Measurements from ENCODE around the gene NPIPB4.
"Not testable (repeated sequence)": the region's sequence is repeated elsewhere in the genome, so short reads cannot be mapped to it uniquely, and the experiment has no call there.

Gene NPIPB4

DNA sequence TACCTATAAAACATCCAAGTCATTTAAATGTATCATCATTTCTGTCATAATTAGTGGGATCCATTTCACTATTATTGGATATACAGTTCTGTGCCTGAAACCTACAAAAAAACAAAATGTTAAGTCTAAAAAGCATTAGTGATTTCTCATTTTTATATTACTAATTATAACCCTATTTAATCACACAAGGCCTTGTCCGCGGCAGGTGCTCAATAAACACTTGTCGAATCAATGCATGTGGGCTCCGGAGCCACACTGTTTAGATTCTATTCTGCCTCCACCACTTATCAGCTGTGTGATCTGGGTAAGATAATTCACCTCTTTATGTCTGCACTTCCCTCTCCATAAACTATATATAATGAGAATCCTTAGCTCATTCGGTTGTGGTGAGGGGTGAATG is at the start of gene NPIPB4:
Gene NPIPB4, minus strand, starts transcription at position 101 of the 400 bp plus-strand sequence. CDS start 378 bp downstream, outside the sequence.
- not testable (repeated sequence) for DNase-seq (ENCODE audit: low read depth in 2 of 2)

DNA sequence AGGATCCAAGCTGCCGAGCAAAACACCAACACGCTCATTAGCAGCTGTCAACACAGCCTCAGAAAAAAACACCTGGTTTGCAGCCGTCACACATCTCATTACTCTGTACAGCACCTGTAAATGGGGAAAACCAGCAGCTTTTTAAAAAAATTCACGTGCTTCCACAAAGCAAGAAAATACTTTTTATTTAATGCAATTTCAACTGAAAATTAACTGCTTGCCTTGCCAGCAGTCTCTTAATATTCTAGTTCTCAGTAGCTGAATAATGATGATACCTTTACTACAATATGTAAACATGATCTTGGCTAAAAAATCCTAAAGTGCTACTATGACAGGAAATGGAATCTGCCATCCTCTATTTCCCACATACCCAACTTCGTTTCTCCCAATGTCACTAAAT is 41.4 kb upstream of the NPIPB4 start:
- DNase-seq (ENCODE audit: low read depth in 2 of 2): not testable (repeated sequence)

DNA sequence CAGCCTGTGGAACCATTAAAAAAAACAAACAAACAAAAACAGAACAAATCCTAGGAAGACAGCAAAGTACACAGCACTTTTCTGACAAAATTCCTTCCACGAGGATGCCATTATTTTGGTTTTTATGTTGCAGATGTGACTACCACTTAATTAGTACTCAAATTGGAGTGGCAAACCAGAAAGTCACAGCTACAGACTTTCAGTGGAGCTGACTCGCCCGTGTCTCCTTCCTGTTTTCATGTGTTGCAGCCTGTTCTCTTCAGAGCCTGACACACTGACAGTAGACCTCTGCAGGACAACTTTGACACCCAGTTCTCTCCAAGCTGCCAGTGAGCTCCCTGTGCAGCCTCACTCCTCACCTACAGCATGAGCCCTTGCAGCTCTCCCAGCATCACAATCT is 24.4 kb upstream of the NPIPB4 start:
- not testable (repeated sequence) for DNase-seq (ENCODE audit: low read depth in 2 of 2)

DNA sequence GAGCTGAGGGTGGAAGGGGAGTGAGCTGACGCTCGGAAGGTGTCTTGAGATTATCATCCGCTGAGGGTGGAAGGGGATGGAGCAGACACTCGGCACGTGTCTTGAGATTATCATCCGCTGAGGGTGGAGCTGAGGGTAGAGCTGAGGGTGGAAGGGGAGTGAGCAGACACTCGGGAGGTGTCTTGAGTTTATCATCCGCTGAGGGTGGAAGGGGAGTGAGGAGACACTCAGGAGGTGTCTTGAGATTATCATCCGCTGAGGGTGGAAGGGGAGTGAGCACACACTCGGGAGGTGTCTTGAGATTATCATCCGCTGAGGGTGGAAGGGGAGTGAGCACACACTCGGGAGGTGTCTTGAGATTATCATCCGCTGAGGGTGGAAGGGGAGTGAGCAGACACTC is 20.4 kb downstream of the NPIPB4 start:
- DNase-seq (ENCODE audit: low read depth in 2 of 2): not testable (repeated sequence)

DNA sequence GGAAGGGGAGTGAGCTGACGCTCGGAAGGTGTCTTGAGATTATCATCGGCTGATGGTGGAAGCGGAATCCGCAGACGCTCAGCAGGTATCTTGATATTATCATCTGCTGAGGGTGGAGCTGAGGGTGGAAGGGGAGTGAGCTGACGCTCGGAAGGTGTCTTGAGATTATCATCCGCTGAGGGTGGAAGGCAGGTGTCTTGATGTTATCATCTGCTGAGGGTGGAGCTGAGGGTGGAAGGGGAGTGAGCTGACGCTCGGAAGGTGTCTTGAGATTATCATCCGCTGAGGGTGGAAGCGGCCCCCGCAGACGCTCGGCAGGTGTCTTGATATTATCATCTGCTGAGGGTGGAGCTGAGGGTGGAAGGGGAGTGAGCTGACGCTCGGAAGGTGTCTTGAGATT is 21.2 kb downstream of the NPIPB4 start:
- DNase-seq (ENCODE audit: low read depth in 2 of 2): not testable (repeated sequence)

DNA sequence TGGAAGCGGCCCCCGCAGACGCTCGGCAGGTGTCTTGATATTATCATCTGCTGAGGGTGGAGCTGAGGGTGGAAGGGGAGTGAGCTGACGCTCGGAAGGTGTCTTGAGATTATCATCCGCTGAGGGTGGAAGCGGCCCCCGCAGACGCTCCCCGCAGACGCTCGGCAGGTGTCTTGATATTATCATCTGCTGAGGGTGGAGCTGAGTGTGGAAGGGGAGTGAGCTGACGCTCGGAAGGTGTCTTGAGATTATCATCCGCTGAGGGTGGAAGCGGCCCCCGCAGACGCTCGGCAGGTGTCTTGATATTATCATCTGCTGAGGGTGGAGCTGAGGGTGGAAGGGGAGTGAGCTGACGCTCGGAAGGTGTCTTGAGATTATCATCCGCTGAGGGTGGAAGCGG is 21.8 kb downstream of the NPIPB4 start:
- not testable (repeated sequence) for DNase-seq (ENCODE audit: low read depth in 2 of 2)

DNA sequence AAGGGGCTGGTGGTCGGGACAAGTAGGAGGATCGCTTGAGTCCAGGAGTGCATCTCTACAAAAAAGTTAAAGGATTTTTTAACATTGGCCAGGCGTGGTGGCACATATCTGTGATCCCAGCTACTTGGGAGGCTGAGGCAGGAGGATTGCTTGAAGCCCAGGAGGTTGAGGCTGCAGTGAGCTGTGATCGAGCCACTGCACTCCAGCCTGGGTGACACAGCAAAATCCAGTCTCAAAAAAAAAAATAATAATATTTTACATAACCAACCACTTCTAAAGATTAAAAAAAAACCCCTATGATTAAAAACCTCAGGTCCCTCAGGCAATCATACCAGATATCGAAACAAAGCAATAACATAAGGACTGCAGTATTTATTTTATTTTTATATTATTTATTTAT is 23.3 kb downstream of the NPIPB4 start:
- DNase-seq (ENCODE audit: low read depth in 2 of 2): not testable (repeated sequence)

DNA sequence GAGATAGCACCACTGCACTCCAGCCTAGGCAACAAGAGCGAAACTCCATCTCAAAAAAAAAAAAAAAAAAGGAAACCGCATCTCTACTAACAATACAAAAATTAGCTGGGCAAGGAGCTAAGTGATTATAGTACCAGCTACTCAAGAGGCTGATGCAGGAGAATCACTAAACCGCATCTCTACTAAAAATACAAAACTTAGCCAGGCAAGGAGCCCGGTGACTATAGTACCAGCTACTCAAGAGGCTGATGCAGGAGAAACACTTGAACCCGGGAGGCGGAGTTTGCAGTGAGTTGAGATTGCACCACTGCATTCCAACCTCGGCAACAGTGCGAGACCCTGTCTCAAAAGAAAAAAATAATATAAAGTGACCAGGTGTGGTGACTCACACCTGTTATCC is 27.6 kb downstream of the NPIPB4 start:
- not testable (repeated sequence) for DNase-seq (ENCODE audit: low read depth in 2 of 2)

DNA sequence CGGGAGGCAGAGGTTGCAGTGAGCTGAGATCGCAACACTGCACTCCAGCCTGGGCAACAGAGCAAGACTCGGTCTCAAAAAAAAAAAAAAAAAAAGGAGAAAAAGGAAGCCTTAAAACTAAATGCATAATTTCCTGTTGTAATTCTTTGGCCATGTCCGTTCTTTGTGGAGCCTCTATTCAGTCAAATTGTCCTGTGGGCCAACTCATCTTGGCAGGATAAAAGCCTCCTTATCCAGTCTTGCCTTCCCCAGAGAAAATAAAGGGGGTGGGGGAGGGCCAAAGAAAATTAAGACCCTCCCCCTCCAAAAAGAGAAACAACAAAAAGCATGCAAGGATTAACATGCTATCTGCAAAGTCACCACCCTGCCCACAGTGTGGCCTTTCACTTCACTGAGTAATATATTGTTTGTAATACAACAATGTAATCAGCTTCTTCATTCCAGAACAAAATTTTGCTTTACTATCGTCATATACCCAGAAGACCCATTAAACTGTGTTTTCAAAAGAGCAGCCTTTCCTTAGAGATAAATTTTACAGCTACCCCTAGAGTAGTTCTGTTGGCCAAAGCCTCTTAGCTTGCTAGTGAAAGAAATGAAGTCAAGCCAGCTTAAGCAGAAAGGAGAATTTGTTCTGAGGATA is 31.4 kb downstream of the NPIPB4 start:
- DNase-seq (ENCODE audit: low read depth in 2 of 2): not testable (repeated sequence)

DNA sequence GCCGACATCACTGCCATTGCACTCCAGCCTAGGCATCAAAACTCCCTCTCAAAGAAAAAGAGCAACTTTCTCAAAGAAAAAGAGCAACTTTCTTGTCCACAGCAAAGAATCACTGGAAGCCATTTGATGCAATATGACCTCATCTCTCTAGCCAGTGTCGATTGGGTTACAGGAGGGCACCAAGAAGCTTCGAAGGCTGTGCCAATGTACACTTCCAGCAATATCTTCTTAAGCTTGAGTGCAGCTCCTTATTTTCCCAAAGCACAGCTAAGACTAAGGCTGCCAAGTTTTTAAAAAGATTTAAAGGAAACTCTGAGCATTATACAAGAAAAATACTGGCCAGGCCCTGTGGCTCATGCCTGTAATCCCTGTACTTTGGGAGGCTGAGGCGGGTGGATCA is 32.0 kb downstream of the NPIPB4 start:
- DNase-seq (ENCODE audit: low read depth in 2 of 2): not testable (repeated sequence)

DNA sequence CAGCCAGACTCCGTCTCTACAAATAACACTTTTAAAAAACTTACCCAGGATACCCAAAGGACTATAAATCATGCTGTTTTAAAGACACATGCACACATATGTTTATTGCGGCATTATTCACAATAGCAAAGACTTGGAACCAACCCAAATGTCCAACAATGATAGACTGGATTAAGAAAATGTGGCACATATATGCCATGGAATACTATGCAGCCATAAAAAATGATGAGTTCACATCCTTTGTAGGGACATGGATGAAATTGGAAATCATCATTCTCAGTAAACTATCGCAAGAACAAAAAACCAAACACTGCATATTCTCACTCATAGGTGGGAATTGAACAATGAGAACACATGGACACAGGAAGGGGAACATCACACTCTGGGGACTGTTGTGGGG is 34.3 kb downstream of the NPIPB4 start:
- DNase-seq (ENCODE audit: low read depth in 2 of 2): not testable (repeated sequence)

DNA sequence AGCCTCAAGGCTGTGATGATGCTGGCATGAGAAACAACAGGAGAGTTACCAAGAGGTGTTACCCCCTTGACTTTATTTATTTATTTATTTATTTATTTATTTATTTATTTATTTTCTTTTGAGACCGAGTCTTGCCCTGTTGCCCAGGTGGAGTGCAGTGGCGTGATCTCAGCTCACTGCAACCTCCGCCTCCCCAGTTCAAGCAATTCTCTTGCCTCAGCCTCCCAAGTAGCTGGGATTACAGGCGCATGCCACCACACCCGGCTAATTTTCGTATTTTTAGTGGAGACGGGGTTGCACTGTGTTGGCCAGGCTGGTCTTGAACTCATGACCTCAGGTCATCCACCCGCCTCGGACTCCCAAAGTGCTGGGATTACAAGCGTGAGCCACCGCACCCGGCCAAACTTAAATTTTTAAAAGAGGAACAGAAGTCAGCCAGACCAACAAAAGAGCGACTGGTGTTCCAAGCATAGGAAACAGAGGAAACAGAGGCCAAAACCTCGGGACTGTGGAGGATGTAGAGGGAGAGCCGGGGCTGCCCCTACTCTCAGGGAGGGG is 36.6 kb downstream of the NPIPB4 start:
- DNase-seq (ENCODE audit: low read depth in 2 of 2): not testable (repeated sequence)

DNA sequence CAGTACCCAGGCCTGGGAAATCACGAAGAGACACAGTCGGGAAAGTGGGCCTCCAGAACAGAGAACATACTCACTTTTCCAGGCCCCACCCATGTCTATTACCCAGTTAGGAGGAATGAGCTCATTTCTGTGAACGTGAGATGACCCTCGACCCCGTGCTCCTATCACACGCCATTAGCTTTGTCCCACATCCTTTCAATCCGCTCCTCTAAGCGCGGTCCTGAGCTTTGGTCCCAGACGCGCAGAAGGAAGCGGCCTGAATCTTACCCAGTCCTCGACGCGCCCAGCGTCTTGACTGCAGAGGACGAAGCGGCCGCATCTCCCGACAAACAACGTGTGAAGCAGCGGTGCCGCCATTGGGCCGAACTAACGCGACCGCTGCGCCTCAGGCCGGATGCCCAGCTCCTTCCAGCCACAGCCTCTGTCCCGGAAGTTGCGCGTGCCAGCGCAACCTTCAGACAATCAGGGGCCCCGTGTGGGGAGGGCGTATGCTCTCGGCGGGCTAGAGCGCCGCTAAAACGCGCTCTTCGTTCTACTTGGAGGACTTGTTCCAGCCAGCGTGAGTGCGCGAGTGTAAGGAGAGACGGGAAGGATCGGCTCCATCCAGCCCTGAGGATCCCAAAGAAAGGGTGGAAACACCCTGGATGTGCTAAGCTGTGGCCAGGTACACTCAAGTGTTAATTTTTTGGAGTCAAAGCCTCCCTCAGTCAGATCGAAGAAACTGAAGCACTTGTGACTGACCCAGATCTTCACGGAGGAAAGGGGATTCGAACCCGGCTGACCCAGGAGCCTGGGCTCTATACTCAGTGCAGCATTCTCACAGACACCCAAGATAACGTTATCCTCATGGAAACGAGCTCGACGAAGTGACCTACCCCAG is 37.3 kb downstream of the NPIPB4 start:
- peak; percentile 19 to 59 for DNase-seq (ENCODE audit: low read depth in 2 of 2)

DNA sequence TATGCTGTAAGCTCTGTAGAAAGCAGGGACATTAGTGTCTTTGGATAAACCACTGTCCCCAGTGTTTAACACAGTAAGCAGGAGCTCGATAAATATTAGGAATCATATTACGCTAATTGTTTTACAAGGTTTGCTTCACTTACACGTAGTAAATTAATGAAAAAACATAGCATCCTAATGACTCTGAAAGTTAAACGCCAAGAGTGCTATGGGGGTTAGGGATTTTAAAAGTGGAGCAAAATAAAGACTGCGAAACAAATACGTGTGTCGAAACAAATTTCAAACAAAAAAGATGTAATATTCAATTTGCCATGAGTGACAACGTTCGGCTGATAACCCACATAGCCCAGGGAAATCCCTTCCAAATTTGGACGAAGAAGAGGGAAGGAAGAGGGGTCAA is 37.9 kb downstream of the NPIPB4 start:
- not testable (repeated sequence) for DNase-seq (ENCODE audit: low read depth in 2 of 2)

DNA sequence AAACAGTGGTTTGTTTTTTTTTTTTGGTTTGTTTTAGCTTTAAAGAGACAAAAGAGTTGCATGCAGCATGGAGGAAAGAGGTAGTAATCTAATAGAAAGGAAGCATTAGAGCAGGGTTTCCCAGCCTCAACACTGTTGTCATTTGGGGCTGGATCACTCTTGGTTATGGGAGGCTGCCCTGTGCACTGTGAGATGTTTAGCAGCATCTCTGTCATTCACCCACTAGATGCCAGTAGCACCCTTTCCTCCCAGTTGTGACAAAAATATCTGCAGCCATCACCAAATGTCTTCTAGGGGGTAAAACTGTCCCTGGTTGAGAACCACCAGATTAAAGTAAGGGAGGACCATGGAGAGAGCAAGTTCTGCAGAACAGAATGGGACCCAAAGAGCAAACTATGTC is 40.5 kb downstream of the NPIPB4 start:
- not testable (repeated sequence) for DNase-seq (ENCODE audit: low read depth in 2 of 2)

DNA sequence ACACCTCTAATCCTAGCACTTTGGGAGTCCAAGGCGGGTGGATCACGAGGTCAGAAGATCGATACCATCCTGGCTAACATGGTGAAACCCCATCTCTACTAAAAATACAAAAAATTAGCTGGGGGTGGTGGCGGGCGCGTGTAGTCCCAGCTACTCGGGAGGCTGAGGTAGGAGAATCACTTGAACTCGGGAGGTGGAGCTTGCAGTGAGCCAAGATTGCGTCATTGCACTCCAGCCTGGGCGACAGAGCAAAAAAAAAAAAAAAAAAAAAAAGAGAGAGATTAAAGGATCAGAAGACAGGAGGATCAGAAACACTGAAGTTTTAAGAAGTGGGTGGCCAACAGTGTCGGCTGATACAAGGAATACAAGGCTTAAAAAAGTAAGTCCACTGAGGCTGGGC is 41.9 kb downstream of the NPIPB4 start:
- not testable (repeated sequence) for DNase-seq (ENCODE audit: low read depth in 2 of 2)

DNA sequence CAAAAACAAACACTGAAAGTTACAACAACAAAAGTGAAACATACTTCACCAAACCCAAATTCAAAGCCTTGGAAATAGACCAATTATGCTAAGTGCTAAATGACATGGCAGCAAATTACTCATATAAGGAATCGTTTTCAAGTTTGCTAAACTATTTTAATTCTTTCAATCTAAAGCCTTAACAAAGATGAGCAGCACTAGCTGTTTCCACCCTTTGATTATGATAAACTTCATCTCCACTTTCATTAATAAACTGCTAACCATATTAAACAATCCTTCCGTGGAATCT is 55.2 kb downstream of the NPIPB4 start:
- DNase-seq (ENCODE audit: low read depth in 2 of 2): not testable (repeated sequence)

DNA sequence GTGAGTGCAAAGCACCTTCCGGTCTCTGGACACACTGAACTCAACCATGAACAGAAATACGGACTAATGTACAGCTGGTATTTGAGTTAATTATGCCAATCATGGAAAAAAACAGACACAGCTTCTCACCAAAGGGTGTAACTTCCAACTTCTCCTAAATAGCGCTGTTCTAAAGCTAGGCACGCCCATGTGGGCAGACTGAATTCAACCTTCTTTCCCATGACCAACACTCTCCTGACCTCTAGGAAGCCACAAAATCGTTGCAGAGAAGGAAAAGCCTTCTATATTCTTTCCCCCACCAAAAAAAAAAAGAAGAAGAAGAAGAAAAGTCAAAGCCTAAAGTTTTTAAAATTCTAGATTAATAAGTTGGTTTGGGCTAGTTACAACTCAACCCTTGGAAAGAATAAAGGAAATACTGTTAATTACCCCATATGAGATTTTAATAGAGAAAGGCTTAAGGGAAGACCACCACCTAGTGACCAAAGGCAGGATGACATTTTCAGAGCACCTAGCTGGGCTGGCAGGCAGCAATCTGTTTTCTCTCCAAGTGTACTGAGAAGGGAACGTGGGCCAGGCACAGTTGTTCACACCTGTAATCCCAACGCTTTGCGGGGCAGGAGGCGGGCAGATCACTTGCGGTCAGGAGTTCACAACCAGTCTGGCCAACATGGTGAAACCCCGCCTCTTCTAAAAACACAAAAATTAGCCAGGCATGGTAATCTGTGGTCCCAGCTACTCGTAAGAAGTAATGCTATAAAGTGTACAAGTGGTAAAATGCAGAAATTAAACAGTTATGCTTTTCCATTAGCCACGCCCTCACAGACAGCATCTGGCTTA is 55.8 kb downstream of the NPIPB4 start:
- DNase-seq (ENCODE audit: low read depth in 2 of 2): not testable (repeated sequence)

DNA sequence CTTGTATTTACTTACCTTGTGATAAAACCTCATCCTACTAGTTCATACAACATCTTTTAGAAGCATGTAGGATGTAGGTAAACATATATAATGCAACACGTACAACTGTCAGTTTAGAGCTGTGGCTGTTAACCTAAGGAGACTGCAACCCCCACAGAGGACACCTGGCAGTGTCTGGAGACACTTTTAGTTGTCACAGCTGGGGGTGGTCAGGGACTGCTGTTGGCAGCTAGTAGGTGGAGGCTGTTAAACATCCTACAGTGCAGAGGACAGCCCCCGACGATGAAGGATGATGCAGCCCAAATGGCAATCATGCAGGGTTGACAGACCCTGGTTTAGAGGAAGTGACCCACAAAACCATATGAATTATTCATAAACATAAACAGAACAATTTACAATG is 59.0 kb downstream of the NPIPB4 start:
- not testable (repeated sequence) for DNase-seq (ENCODE audit: low read depth in 2 of 2)

DNA sequence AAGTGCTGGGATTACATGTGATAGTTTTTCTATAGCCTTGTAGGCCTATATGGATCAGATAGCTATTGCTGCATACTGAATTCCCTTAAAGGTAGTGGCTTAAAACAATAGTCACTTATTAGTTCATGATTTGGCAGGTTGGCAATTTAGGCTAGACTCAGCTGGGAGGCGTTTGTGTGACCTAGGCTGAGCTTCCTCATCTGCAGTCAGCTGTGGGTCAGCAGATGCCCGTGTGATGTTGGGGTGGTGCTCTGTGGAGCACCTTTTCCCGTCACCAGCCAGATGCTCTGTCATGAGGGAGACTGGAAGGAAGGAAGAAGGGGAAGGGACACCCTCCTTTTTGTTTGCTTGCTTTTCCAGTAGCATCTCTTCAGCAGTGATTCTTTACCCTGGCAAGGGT is 64.2 kb downstream of the NPIPB4 start:
- not testable (repeated sequence) for DNase-seq (ENCODE audit: low read depth in 2 of 2)

DNA sequence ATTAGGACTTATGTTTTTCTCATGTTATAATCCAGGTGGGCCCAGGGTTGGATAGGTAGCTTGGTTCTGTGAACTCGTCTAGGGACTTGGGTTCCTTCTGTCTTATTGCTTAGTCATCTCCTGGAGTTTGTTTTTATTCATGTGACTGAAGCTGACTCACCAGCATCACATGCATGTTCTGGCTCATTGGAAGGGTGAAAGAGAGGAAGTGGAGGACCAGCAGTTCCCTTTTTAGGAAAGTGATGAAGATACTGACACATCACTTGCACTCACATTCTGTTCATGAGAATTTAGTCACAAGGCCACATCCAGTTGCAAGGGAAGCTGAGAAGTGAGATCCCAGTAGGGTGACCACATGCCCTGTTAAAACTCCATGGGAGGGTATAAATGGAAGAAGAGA is 67.0 kb downstream of the NPIPB4 start:
- not testable (repeated sequence) for DNase-seq (ENCODE audit: low read depth in 2 of 2)

Measured in stimulated activated CD8-positive, alpha-beta memory T cell treated with anti-CD3 and anti-CD28 coated beads, Interleukin-7, amount 100 ng/mL, for 4 hours (primary cell).